Fibroblast of lung (primary cell): ENCODE results near the gene SPRY2. TPM values are rescaled to one million over a fixed set of nuclear protein-coding genes. Genes with fewer than 3 reads are reported as not detected.
A peak's percentile ranks its signal among the peaks of the same experiment; 100 is the strongest.

Experiments
- DNase-seq, 2 donors: peaks; one replicate each; pipeline versions ENCODE4 v3.0.0 to v3.0.0-alpha.2; 2010; ENCODE audit warnings: low read depth in 2 of 2
- H2AFZ ChIP-seq: 2 replicates; pipeline ENCODE4 v1.5.1; 2012; ENCODE audit warnings: low read length, control low read depth, inconsistent platforms
- H3K27ac ChIP-seq: 2 replicates; pipeline ENCODE4 v1.5.1; 2011; ENCODE audit warnings: low read length, control low read depth; ENCODE audit not compliant: insufficient read depth
- H3K27me3 ChIP-seq: 2 replicates; pipeline ENCODE4 v1.5.1; 2011; ENCODE audit warnings: mild to moderate bottlenecking, low read length; ENCODE audit not compliant: control insufficient read depth, insufficient read depth
- H3K36me3 ChIP-seq: 2 replicates; pipeline ENCODE4 v1.5.1; 2011; ENCODE audit warnings: low read length; ENCODE audit not compliant: control insufficient read depth, insufficient read depth
- H3K4me1 ChIP-seq: 2 replicates; pipeline ENCODE4 v1.5.1; 2011; ENCODE audit warnings: low read length; ENCODE audit not compliant: control insufficient read depth, insufficient read depth; ENCODE audit errors: extremely low read depth
- H3K4me2 ChIP-seq: 2 replicates; pipeline ENCODE4 v1.5.1; 2011; ENCODE audit warnings: low read length, control low read depth; ENCODE audit not compliant: insufficient read depth; ENCODE audit errors: extremely low read depth
- H3K4me3 ChIP-seq, 4 experiments: fragments of 200-600 bp in 1 of 4; sonication (generic) in 1 of 4; replicated peaks in 1 of 4; 2 replicates each; pipeline ENCODE4 v1.5.1; 2011 to 2016; ENCODE audit warnings: low read length in 4 of 4, low read depth in 3 of 4, mild to moderate bottlenecking in 3 of 4, control low read depth in 2 of 4, inconsistent platforms in 1 of 4, mixed read lengths in 1 of 4; ENCODE audit not compliant: insufficient read depth in 1 of 4; ENCODE audit errors: control extremely low read depth in 1 of 4
- H3K79me2 ChIP-seq: 2 replicates; pipeline ENCODE4 v1.5.1; 2012; ENCODE audit warnings: mild to moderate bottlenecking, low read length, inconsistent platforms; ENCODE audit not compliant: control insufficient read depth, insufficient read depth
- H3K9ac ChIP-seq: 2 replicates; pipeline ENCODE4 v1.5.1; 2011; ENCODE audit warnings: mild to moderate bottlenecking, low read length, control low read depth; ENCODE audit not compliant: insufficient read depth
- H3K9me3 ChIP-seq: 2 replicates; pipeline ENCODE4 v1.5.1; 2012; ENCODE audit warnings: low read depth, low read length; ENCODE audit not compliant: control insufficient read depth, insufficient read depth
- H4K20me1 ChIP-seq: 2 replicates; pipeline ENCODE4 v1.5.1; 2011; ENCODE audit warnings: low read length; ENCODE audit not compliant: control insufficient read depth, insufficient read depth; ENCODE audit errors: extremely low read depth
- CTCF ChIP-seq, 2 donors: IDR thresholded peaks in 1 of 2; conservative IDR thresholded peaks in 1 of 2; 1 replicate in 1 of 2; 2 replicates in 1 of 2; pipeline ENCODE4 v1.5.1; 2011 to 2012; ENCODE audit warnings: low read length in 2 of 2, control low read depth in 1 of 2, inconsistent platforms in 1 of 2, low read depth in 1 of 2, mild to moderate bottlenecking in 1 of 2
- EZH2 ChIP-seq: IDR thresholded peaks from 2 replicates; pipeline ENCODE4 v1.5.1; 2012; ENCODE audit warnings: low read length, control low read depth, mild to moderate bottlenecking; ENCODE audit errors: missing control alignments
- polyA plus RNA-seq, 2 donors: library from polyadenylated mRNA; depleted of rRNA in 1 of 2; stranded (reverse) in 1 of 2; unstranded in 1 of 2; fragments of >200 nt; gene quantifications; 2 replicates each; pipeline ENCODE4 v1.2.1, GENCODE V29; 2011 to 2012; ENCODE audit warnings: missing spikeins in 1 of 2
- total RNA-seq: library from RNA; depleted of rRNA; stranded (reverse); fragments of >200 nt; gene quantifications from 2 replicates; pipeline ENCODE4 v1.2.1, GENCODE V29; 2014

The SPRY2 gene
- total and polyA plus RNA-seq, 2 donors (not counting 1 experiment from before 2014, with no cell fraction given), result 13.0 to 16.2 TPM

GRCh38 chr13:80307401-80307987, 33.4 kb downstream of the SPRY2 start:
- no peaks in the 10 kb centered on the region for H3K27me3 ChIP-seq
- H3K79me2 ChIP-seq, result no peaks in the 10 kb centered on the region
- H3K4me2 ChIP-seq, result peak overlapping the region; percentile 48
- H3K27ac ChIP-seq, result no peak overlapping the region
- H3K36me3 ChIP-seq, result no peaks in the 10 kb centered on the region
- no peak for DNase-seq
- H2AFZ ChIP-seq, result peak overlapping the region; percentile 73
- no peaks in the 10 kb centered on the region for H3K9me3 ChIP-seq
- no peaks in the 10 kb centered on the region for H3K4me1 ChIP-seq
- TF ChIP-seq CTCF (conservative IDR thresholded peaks at IDR 0.05 in 1 of 2, IDR thresholded peaks at IDR 0.05 in 1 of 2; ENCODE audit: low read depth in 1 of 2, low read length in 2 of 2) (no peak), EZH2 (no peak)
- no peak overlapping the region for H3K4me3 ChIP-seq
- no peaks in the 10 kb centered on the region for H4K20me1 ChIP-seq
- H3K9ac ChIP-seq, result no peak overlapping the region

- H3K27ac ChIP-seq, result no peak overlapping the region
- DNase-seq, result no peak
- no peaks in the 10 kb centered on the region for H3K27me3 ChIP-seq
- H3K36me3 ChIP-seq, result no peaks in the 10 kb centered on the region
- no peak overlapping the region for H3K9ac ChIP-seq
- H3K4me2 ChIP-seq, result peak overlapping the region; percentile 33
- H2AFZ ChIP-seq, result peak overlapping the region; percentile 0
- no peaks in the 10 kb centered on the region for H3K79me2 ChIP-seq
- no peaks in the 10 kb centered on the region for H4K20me1 ChIP-seq
- no peak overlapping the region for H3K4me3 ChIP-seq
- no peaks in the 10 kb centered on the region for H3K9me3 ChIP-seq
- H3K4me1 ChIP-seq, result no peaks in the 10 kb centered on the region
- no peak for TF ChIP-seq EZH2
- TF ChIP-seq CTCF (conservative IDR thresholded peaks at IDR 0.05 in 1 of 2, IDR thresholded peaks at IDR 0.05 in 1 of 2; ENCODE audit: low read depth in 1 of 2, low read length in 2 of 2), result no peak
Measured at GRCh38 chr13:80306337-80306972, 34.5 kb downstream of the SPRY2 start.

GRCh38 chr13:80305737-80306136, 35.2 kb downstream of the SPRY2 start:
- H3K36me3 ChIP-seq, result no peaks in the 10 kb centered on the region
- no peaks in the 10 kb centered on the region for H3K27me3 ChIP-seq
- no peak overlapping the region for H3K4me3 ChIP-seq
- no peak for DNase-seq
- no peaks in the 10 kb centered on the region for H3K4me1 ChIP-seq
- no peaks in the 10 kb centered on the region for H4K20me1 ChIP-seq
- no peak for TF ChIP-seq EZH2
- TF ChIP-seq CTCF (conservative IDR thresholded peaks at IDR 0.05 in 1 of 2, IDR thresholded peaks at IDR 0.05 in 1 of 2; ENCODE audit: low read depth in 1 of 2, low read length in 2 of 2), result no peak
- H3K9me3 ChIP-seq, result no peaks in the 10 kb centered on the region
- H3K79me2 ChIP-seq, result no peaks in the 10 kb centered on the region
- H2AFZ ChIP-seq, result peak overlapping the region; percentile 0
- no peak overlapping the region for H3K27ac ChIP-seq
- H3K9ac ChIP-seq, result no peak overlapping the region
- peak overlapping the region; percentile 33 for H3K4me2 ChIP-seq
